IMR-90 (cell line): ENCODE measurements around the gene PDE8B. TPM values are rescaled to one million over a fixed set of nuclear protein-coding genes. Genes with fewer than 3 reads are reported as not detected.

ENCODE experiments used
- ATAC-seq: fragments of 200-7000 bp; cut with Tn5 transposase; 2 replicates; pipeline ENCODE4 v1.9.1; 2020; ENCODE audit warnings: low read depth, mild to moderate bottlenecking, moderate library complexity
- BruUV-seq: library from RNA; stranded (reverse); fragments of 400-500 nt; replicated peaks from 2 replicates; lab custom pipeline; 2021; lab: Mats Ljungman, UMichigan
- CTCF ChIA-PET: fragments of 300-600 bp; formaldehyde crosslinking; extraction: SDS; loops from one replicate; lab custom pipeline; 2021; ENCODE audit warnings: antibody characterized with exemption; lab: Yijun Ruan, JAX
- POLR2A ChIA-PET: fragments of 300-600 bp; sonication (Branson Sonifier 250); formaldehyde crosslinking; loops from one replicate; lab custom pipeline; 2022; ENCODE audit warnings: antibody characterized with exemption; ENCODE audit not compliant: unreplicated experiment; lab: Charles Lee
- DNase-seq: peaks from one replicate; pipeline ENCODE4 v3.0.0; 2013
- H2AFZ ChIP-seq: replicated peaks from 2 replicates; pipeline ENCODE3; 2013; ENCODE audit warnings: low read length, mild to moderate bottlenecking; ENCODE audit not compliant: poor library complexity
- H2AK5ac ChIP-seq: 2 replicates; pipeline ENCODE4 v1.6.1; 2013; ENCODE audit warnings: low read depth, low read length, inconsistent platforms
- H2AK9ac ChIP-seq: replicated peaks from 2 replicates; pipeline ENCODE3; 2013; ENCODE audit warnings: mild to moderate bottlenecking, low read depth, low read length, moderate library complexity; ENCODE audit not compliant: poor library complexity
- H2BK120ac ChIP-seq: 2 replicates; pipeline ENCODE4 v1.6.1; 2013; ENCODE audit warnings: low read depth, low read length, inconsistent platforms
- H2BK15ac ChIP-seq: 3 replicates; pipeline ENCODE4 v1.6.1; 2013; ENCODE audit warnings: low read depth, low read length, inconsistent platforms
- H2BK20ac ChIP-seq: 2 replicates; pipeline ENCODE4 v1.6.1; 2013; ENCODE audit warnings: low read depth, mild to moderate bottlenecking, inconsistent platforms, low read length, moderate library complexity
- H2BK5ac ChIP-seq: 2 replicates; pipeline ENCODE4 v1.6.1; 2013; ENCODE audit warnings: mild to moderate bottlenecking, low read depth, low read length, inconsistent platforms; ENCODE audit not compliant: poor library complexity, severe bottlenecking
- H3K14ac ChIP-seq: replicated peaks from 2 replicates; pipeline ENCODE4 v1.6.1; 2013; ENCODE audit warnings: low read depth, low read length, inconsistent platforms
- H3K18ac ChIP-seq: 2 replicates; pipeline ENCODE4 v1.6.1; 2013; ENCODE audit warnings: low read depth, low read length, control low read depth
- H3K23ac ChIP-seq: 2 replicates; pipeline ENCODE4 v1.6.1; 2013; ENCODE audit warnings: low read depth, low read length, inconsistent platforms
- H3K27ac ChIP-seq: 2 replicates; pipeline ENCODE4 v1.5.1; 2013; ENCODE audit warnings: mild to moderate bottlenecking, control low read depth, low read length; ENCODE audit not compliant: insufficient read depth
- H3K27me3 ChIP-seq: 2 replicates; pipeline ENCODE4 v1.6.1; 2013; ENCODE audit warnings: low read length; ENCODE audit not compliant: control insufficient read depth, insufficient read depth
- H3K36me3 ChIP-seq: 2 replicates; pipeline ENCODE4 v1.6.1; 2013; ENCODE audit warnings: low read length, mixed read lengths; ENCODE audit not compliant: control insufficient read depth, insufficient read depth
- H3K4ac ChIP-seq: 2 replicates; pipeline ENCODE4 v1.6.1; 2013; ENCODE audit warnings: low read depth, low read length, inconsistent platforms
- H3K4me1 ChIP-seq: 2 replicates; pipeline ENCODE4 v1.6.1; 2013; ENCODE audit warnings: low read length, mixed read lengths; ENCODE audit not compliant: control insufficient read depth, insufficient read depth
- H3K4me2 ChIP-seq: 2 replicates; pipeline ENCODE4 v1.6.1; 2013; ENCODE audit warnings: low read depth, mild to moderate bottlenecking, control low read depth, low read length, moderate library complexity
- H3K4me3 ChIP-seq: 2 replicates; pipeline ENCODE4 v1.5.1; 2013; ENCODE audit warnings: low read depth, mild to moderate bottlenecking, control low read depth, low read length, moderate library complexity; ENCODE audit not compliant: insufficient read depth
- H3K56ac ChIP-seq: 2 replicates; pipeline ENCODE4 v1.6.1; 2013; ENCODE audit warnings: low read length, inconsistent platforms; ENCODE audit not compliant: insufficient read depth; ENCODE audit errors: extremely low read depth
- H3K79me1 ChIP-seq, 2 experiments: 2 replicates each; pipeline ENCODE4 v1.6.1; 2013; ENCODE audit warnings: low read length in 2 of 2, inconsistent platforms in 1 of 2, low read depth in 1 of 2
- H3K9ac ChIP-seq: 2 replicates; pipeline ENCODE4 v1.6.1; 2013; ENCODE audit warnings: low read depth, low read length, control low read depth
- H3K9me1 ChIP-seq: 2 replicates; pipeline ENCODE4 v1.6.1; 2013; ENCODE audit warnings: low read length, inconsistent platforms; ENCODE audit not compliant: insufficient read depth
- H3K9me3 ChIP-seq: 2 replicates; pipeline ENCODE4 v1.6.1; 2013; ENCODE audit warnings: low read length; ENCODE audit not compliant: control insufficient read depth, insufficient read depth
- H4K20me1 ChIP-seq: 2 replicates; pipeline ENCODE4 v1.6.1; 2013; ENCODE audit warnings: low read length, inconsistent platforms; ENCODE audit not compliant: insufficient read depth
- H4K5ac ChIP-seq: 2 replicates; pipeline ENCODE4 v1.6.1; 2013; ENCODE audit warnings: mild to moderate bottlenecking, low read depth, low read length, control low read depth
- H4K8ac ChIP-seq, 2 experiments: 2 replicates each; pipeline ENCODE4 v1.6.1; 2013; ENCODE audit warnings: low read depth in 2 of 2, low read length in 2 of 2, control low read depth in 1 of 2, inconsistent platforms in 1 of 2
- H4K91ac ChIP-seq: 2 replicates; pipeline ENCODE4 v1.6.1; 2013; ENCODE audit warnings: low read depth, low read length, inconsistent platforms; ENCODE audit not compliant: insufficient read depth
- BHLHE40 ChIP-seq: fragments of 150-350 bp; IDR thresholded peaks from 2 replicates; pipeline ENCODE4 v1.6.1; 2016; ENCODE audit warnings: mild to moderate bottlenecking, low read depth, low read length
- CEBPB ChIP-seq: IDR thresholded peaks from 2 replicates; pipeline ENCODE4 v1.6.1; 2012; ENCODE audit warnings: low read depth, low read length, improper control_type of control experiment
- CHD1 ChIP-seq: IDR thresholded peaks from 2 replicates; pipeline ENCODE4 v1.6.1; 2012; ENCODE audit warnings: low read depth, low read length, improper control_type of control experiment
- CTCF ChIP-seq: conservative IDR thresholded peaks from 2 replicates; pipeline ENCODE4 v1.5.1; 2012; ENCODE audit warnings: mild to moderate bottlenecking, low read depth, low read length, improper control_type of control experiment
- ELK1 ChIP-seq: fragments of 150-350 bp; IDR thresholded peaks from 2 replicates; pipeline ENCODE4 v1.6.1; 2016; ENCODE audit warnings: low read depth, mild to moderate bottlenecking, low read length, moderate library complexity, borderline replicate concordance
- FOS ChIP-seq: fragments of 150-350 bp; IDR thresholded peaks from 2 replicates; pipeline ENCODE4 v1.6.1; 2016; ENCODE audit warnings: low read depth, low read length
- MAFK ChIP-seq: IDR thresholded peaks from 2 replicates; pipeline ENCODE4 v1.6.1; 2012; ENCODE audit warnings: low read depth, low read length, improper control_type of control experiment
- MAZ ChIP-seq: IDR thresholded peaks from 2 replicates; pipeline ENCODE4 v1.6.1; 2012; ENCODE audit warnings: low read depth, mild to moderate bottlenecking, low read length, improper control_type of control experiment, moderate library complexity, borderline replicate concordance
- MXI1 ChIP-seq: IDR thresholded peaks from 2 replicates; pipeline ENCODE4 v1.6.1; 2012; ENCODE audit warnings: low read depth, mild to moderate bottlenecking, low read length, moderate library complexity, borderline replicate concordance
- NFE2L2 ChIP-seq: fragments of 150-350 bp; IDR thresholded peaks from 2 replicates; pipeline ENCODE4 v1.6.1; 2016; ENCODE audit warnings: low read depth, mild to moderate bottlenecking, low read length
- POLR2A ChIP-seq: IDR thresholded peaks from 2 replicates; pipeline ENCODE4 v1.6.1; 2012; ENCODE audit warnings: mild to moderate bottlenecking, low read depth, low read length
- RAD21 ChIP-seq: IDR thresholded peaks from 2 replicates; pipeline ENCODE4 v1.6.1; 2012; ENCODE audit warnings: low read length, improper control_type of control experiment
- RCOR1 ChIP-seq: IDR thresholded peaks from 2 replicates; pipeline ENCODE4 v1.6.1; 2012; ENCODE audit warnings: mild to moderate bottlenecking, low read length, improper control_type of control experiment; ENCODE audit not compliant: insufficient replicate concordance
- RFX5 ChIP-seq: IDR thresholded peaks from 2 replicates; pipeline ENCODE4 v1.8.0; 2012; ENCODE audit warnings: low read depth, mild to moderate bottlenecking, low read length, moderate library complexity
- SMC3 ChIP-seq: fragments of 150-350 bp; IDR thresholded peaks from 2 replicates; pipeline ENCODE4 v1.6.1; 2016; ENCODE audit warnings: low read depth, mild to moderate bottlenecking, antibody characterized with exemption, low read length, moderate library complexity
- USF2 ChIP-seq: fragments of 150-350 bp; IDR thresholded peaks from 2 replicates; pipeline ENCODE4 v1.6.1; 2017; ENCODE audit warnings: mild to moderate bottlenecking, antibody characterized with exemption, low read length, low read depth
- WGBS, 2 experiments: methylation state at CpG; one replicate each; pipeline versions ENCODE4 v1.1.5 to v1.1.7; 2013; ENCODE audit warnings: missing lambda C conversion rate in 2 of 2; ENCODE audit not compliant: insufficient read length in 1 of 2; ENCODE audit errors: extremely low coverage in 2 of 2; 5-methylcytosine and 5-hydroxymethylcytosine counted together
- dilution Hi-C: fragments of 300-500 bp; cut with HindIII; formaldehyde crosslinking; loops from one replicate; pipeline ENCODE4 v1.14.3; 2018; ENCODE audit warnings: low sequenced_read_pairs; ENCODE audit not compliant: unreplicated experiment
- in situ Hi-C: fragments of 300-500 bp; cut with MboI; formaldehyde crosslinking; loops from 3 replicates; pipeline ENCODE4 v1.14.3; 2019; ENCODE audit warnings: low sequenced_read_pairs, inconsistent platforms, mixed read lengths
- intact Hi-C: fragments of 100-400 bp; cut with micrococcal nuclease; formaldehyde crosslinking; loops from 2 replicates; pipeline ENCODE4 v1.10.0; 2022
- polyA plus RNA-seq, 3 experiments: library from polyadenylated mRNA; depleted of rRNA; stranded (reverse); fragments of >200 nt; gene quantifications; 2 replicates each; pipeline ENCODE4 v1.2.3, GENCODE V29; 2012; ENCODE audit warnings: low replicate concordance in 1 of 3
- total RNA-seq: library from RNA; depleted of rRNA; stranded (reverse); fragments of >200 nt; gene quantifications from 2 replicates; pipeline ENCODE4 v1.2.3, GENCODE V29; 2012

Gene PDE8B
- total and polyA plus RNA-seq, 2 of the 4 experiments (the other 2 are of a cell fraction): under 0.01 to 0.03 TPM

GRCh38 chr5:77326986-77327734, 116.7 kb downstream of the PDE8B start:
- Histone ChIP-seq H2BK15ac (no peak overlapping the region), H4K5ac (no peak overlapping the region), H3K4me1 (no peaks in the 10 kb centered on the region), H3K9me3 (no peaks in the 10 kb centered on the region), H2BK20ac (no peak overlapping the region), H3K4me2 (no peak overlapping the region), H3K27me3 (peaks cover 15% of the 10 kb centered on the region), H3K36me3 (no peaks in the 10 kb centered on the region), H3K9ac (no peak overlapping the region), H3K23ac (no peak overlapping the region), H2AK5ac (no peak overlapping the region), H2BK120ac (no peak overlapping the region), H2BK5ac (no peak overlapping the region), H3K56ac (no peak overlapping the region), H3K4ac (no peak overlapping the region), H4K91ac (no peak overlapping the region), H3K18ac (no peak overlapping the region), H4K20me1 (no peaks in the 10 kb centered on the region), H3K9me1 (no peaks in the 10 kb centered on the region), H4K8ac (no peak overlapping the region), H2AK9ac (no peak overlapping the region), H3K14ac (no peak overlapping the region), H3K4me3 (no peak overlapping the region), H2AFZ (no peak overlapping the region), H3K79me1 (no peaks in the 10 kb centered on the region), H3K27ac (no peak overlapping the region)
- ChIA-PET POLR2A (no interaction called here), CTCF (no interaction called here)
- TF ChIP-seq CEBPB (no peak), BHLHE40 (no peak), SMC3 (no peak), MAZ (no peak), USF2 (no peak), FOS (no peak), POLR2A (no peak), CTCF (no peak), MAFK (no peak), MXI1 (no peak), RAD21 (no peak), ELK1 (no peak), RFX5 (no peak), RCOR1 (no peak), CHD1 (no peak), NFE2L2 (no peak)
- dilution Hi-C loops (no loop called here), in situ Hi-C loops (no loop called here), intact Hi-C loops (no loop called here)
- ATAC-seq (no peak), DNase-seq (no peak)
- no TSS peak for BruUV-seq
- 80% methylated on average over 1 of the region's 5 CpGs; no CpG with 5 or more reads in 1 of the 2 experiments for WGBS, 2 experiments
